K562 (cell line): ENCODE data around the gene DNAJB6. TPM values are rescaled to one million over a fixed set of nuclear protein-coding genes. Genes with fewer than 3 reads are reported as not detected.
A peak's percentile ranks its signal among the peaks of the same experiment; 100 is the strongest.

ENCODE experiments used
- ADNP ChIP-seq: fragments of 200-800 bp; sonication (Bioruptor generic); IDR thresholded peaks from 2 replicates; pipeline ENCODE4 v1.6.1; 2016; ENCODE audit warnings: missing genetic modification characterization, missing compliant biosample characterization
- BCL6 ChIP-seq: fragments of 250-450 bp; sonication (Bioruptor Pico); IDR thresholded peaks from 2 replicates; pipeline ENCODE4 v1.4.0; 2020
- CHD7 ChIP-seq: fragments of 200-600 bp; sonication (generic); IDR thresholded peaks from one replicate; pipeline ENCODE4 v1.6.1; 2012; ENCODE audit warnings: mild to moderate bottlenecking, low read depth, low read length, inconsistent platforms
- CTBP1 ChIP-seq: fragments of 450-650 bp; IDR thresholded peaks from 2 replicates; pipeline ENCODE4 v1.6.1; 2016; ENCODE audit warnings: borderline replicate concordance
- EGR1 ChIP-seq: fragments of 450-650 bp; conservative IDR thresholded peaks from 2 replicates; pipeline ENCODE4 v1.6.1; 2017; ENCODE audit warnings: mild to moderate bottlenecking
- HOMEZ ChIP-seq: fragments of 250-450 bp; sonication (Bioruptor Pico); IDR thresholded peaks from 2 replicates; pipeline ENCODE4 v1.4.0; 2020; ENCODE audit warnings: mild to moderate bottlenecking, moderate library complexity
- MAZ ChIP-seq, 2 experiments: fragments of 450-650 bp in 1 of 2; sonication (generic) in 1 of 2; formaldehyde crosslinking; IDR thresholded peaks in 1 of 2; conservative IDR thresholded peaks in 1 of 2; 2 replicates each; pipeline versions ENCODE4 v1.4.0 to v1.5.0; 2020; ENCODE audit warnings: mild to moderate bottlenecking in 1 of 2, missing genetic modification reagents in 1 of 2
- MYBL2 ChIP-seq, 2 experiments: fragments of 450-650 bp in 1 of 2; sonication (generic) in 1 of 2; formaldehyde crosslinking in 1 of 2; IDR thresholded peaks; 2 replicates each; pipeline versions ENCODE4 v1.6.1 to v1.8.1; 2017 to 2022; ENCODE audit warnings: borderline replicate concordance in 1 of 2, inconsistent platforms in 1 of 2, low read depth in 1 of 2, mild to moderate bottlenecking in 1 of 2, missing genetic modification reagents in 1 of 2, moderate library complexity in 1 of 2
- TEAD1 ChIP-seq, 2 experiments: fragments of 450-650 bp in 1 of 2; sonication (generic) in 1 of 2; formaldehyde crosslinking; IDR thresholded peaks; 2 replicates each; pipeline versions ENCODE4 v1.4.0 to v1.8.0; 2020 to 2022; ENCODE audit warnings: mild to moderate bottlenecking in 2 of 2, missing genetic modification reagents in 1 of 2
- YBX1 ChIP-seq: fragments of 450-650 bp; IDR thresholded peaks from 2 replicates; pipeline ENCODE4 v1.7.1; 2016; ENCODE audit warnings: mild to moderate bottlenecking
- ZNF175 ChIP-seq: fragments of 200-800 bp; sonication (Bioruptor generic); IDR thresholded peaks from 2 replicates; pipeline ENCODE4 v1.6.1; 2016; ENCODE audit warnings: low read depth, mild to moderate bottlenecking, missing genetic modification characterization, missing compliant biosample characterization
- polyA plus RNA-seq, 8 experiments: library from polyadenylated mRNA; depleted of rRNA in 4 of 8; stranded (reverse) in 5 of 8; unstranded in 3 of 8; fragments of >200 nt; fragmentation: Nextera tagmentation in 2 of 8; fragmentation: Illumina TruSeq in 1 of 8; extraction: Ambion mirVana in 2 of 8; extraction: Trizol in 1 of 8; gene quantifications; 2 replicates each; pipeline versions ENCODE4 v1.2.1 to v1.2.3, GENCODE V29; 2011 to 2014; ENCODE audit warnings: inconsistent platforms in 1 of 8, missing spikeins in 1 of 8
- total RNA-seq, 7 experiments: library from RNA; depleted of rRNA in 6 of 7; stranded (reverse); fragments of >200 nt in 6 of 7; fragmentation: Illumina TruSeq in 2 of 7; extraction: Trizol in 2 of 7; gene quantifications; 2 replicates each; pipeline versions ENCODE4 v1.2.1 to v1.2.3, GENCODE V29; 2011 to 2021; ENCODE audit warnings: low replicate concordance in 1 of 7
- TF ChIP-seq, protein P1 (sequence below): fragments of 450-650 bp; IDR thresholded peaks from 2 replicates; pipeline ENCODE4 v1.6.1; 2017; ENCODE audit warnings: mild to moderate bottlenecking, moderate library complexity

The DNAJB6 gene
- total and polyA plus RNA-seq, 9 of the 15 experiments (the other 6 are each of a cell fraction or from before 2014, with no cell fraction given) = 84.5 to 158 (median 135) TPM

DNA sequence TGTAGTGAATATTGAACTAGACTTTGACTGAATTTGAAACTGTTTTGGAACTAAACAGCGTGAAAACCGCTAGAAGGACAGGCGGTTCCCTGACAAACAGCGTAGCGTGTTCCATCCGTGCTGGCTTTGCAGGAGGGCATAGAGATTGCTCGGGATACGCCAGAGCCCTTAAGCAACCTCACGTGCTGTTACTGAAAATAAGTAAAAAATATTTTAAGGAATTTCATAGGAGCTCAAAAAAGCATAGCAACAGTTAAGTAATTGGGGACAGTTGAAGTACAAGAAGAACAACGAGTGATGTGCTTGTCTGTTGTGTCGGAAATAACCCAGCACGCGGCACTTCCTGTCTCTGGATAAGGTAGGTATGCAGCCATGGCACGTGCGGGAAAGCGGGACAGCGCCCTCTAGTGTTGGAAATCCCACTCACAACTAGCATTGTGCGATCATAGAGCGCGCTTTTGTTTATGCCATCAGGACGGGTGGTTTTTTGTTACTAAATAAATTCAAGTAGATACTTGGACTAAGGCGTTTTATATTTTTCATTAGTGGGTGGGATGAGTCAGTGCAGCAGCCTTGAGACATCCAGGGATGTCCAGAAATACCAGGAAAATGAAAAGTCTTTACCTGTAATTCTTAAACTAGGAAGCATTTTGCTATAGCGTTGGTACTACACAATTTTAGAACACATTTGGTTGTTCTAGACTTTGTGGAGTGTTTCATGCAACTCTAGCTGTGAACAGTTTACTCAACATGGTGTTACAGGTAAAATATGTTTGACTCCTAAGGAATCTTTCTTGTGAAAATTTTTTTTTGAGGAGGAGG lies 50.4 kb downstream of the DNAJB6 start (continued):
- no peak for TF ChIP-seq ADNP (tag)
- no peak for TF ChIP-seq HOMEZ (CRISPR knock-in tag)
- TF ChIP-seq, protein P1, sequence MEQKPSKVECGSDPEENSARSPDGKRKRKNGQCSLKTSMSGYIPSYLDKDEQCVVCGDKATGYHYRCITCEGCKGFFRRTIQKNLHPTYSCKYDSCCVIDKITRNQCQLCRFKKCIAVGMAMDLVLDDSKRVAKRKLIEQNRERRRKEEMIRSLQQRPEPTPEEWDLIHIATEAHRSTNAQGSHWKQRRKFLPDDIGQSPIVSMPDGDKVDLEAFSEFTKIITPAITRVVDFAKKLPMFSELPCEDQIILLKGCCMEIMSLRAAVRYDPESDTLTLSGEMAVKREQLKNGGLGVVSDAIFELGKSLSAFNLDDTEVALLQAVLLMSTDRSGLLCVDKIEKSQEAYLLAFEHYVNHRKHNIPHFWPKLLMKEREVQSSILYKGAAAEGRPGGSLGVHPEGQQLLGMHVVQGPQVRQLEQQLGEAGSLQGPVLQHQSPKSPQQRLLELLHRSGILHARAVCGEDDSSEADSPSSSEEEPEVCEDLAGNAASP = no peak
- TF ChIP-seq MYBL2 (IDR thresholded peaks at IDR 0.05; ENCODE audit: low read depth) = no peak; the same call in 1 of the 2 replicates
- TF ChIP-seq MYBL2 (CRISPR knock-in tag; IDR thresholded peaks at IDR 0.05; ENCODE audit: borderline replicate concordance) = no peak
- TF ChIP-seq TEAD1 (CRISPR knock-in tag; IDR thresholded peaks at IDR 0.05) = peak; percentile 81 to 97
- TF ChIP-seq CTBP1 = no peak
- TF ChIP-seq MAZ (CRISPR knock-in tag; conservative IDR thresholded peaks at IDR 0.05 in 1 of 2, IDR thresholded peaks at IDR 0.05 in 1 of 2) = peak in 1 of 2 experiments; percentile 16; a peak in 1 of 4 replicates
- TF ChIP-seq YBX1 = no peak
- no peak for TF ChIP-seq ZNF175 (CRISPR knock-in tag)
- no peak for TF ChIP-seq CHD7
- no peak for TF ChIP-seq BCL6 (CRISPR knock-in tag)
- no peak for TF ChIP-seq EGR1
